ENCODE data around the gene CLDN11.

Gene CLDN11

DNA sequence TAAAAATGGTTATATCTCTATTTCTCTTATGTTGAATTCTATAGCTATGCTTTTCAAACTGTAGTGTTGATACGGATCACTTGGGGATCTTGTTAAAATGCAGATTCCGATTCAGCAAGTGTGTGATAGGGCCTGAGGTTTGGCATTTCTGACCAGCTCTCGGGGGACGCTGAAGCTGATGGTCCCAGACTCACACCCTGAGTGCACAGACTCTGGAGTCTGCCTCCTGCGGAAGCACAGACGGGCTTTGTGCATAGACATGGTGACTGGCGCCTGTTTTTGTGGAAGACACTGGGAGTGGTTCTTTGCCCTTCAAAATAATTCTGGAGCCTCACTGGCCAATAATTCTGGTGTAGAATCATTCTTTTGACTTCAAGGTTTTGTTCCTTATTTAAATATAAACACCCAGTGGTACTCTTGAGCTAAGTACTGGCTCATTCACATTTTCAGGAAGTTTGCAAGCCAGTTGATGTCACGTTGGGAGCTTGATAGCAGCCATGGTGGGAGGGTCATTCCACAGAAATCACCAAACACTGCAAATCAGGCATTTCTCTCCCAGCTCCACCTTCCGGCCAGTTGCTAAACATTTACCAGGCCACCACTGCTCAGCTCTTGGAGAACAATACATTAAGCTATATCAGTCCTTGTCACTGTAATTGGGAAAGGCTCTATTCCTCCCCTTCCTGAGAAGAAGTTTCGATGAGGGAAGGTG is 19.2 kb downstream of the CLDN11 start (continued):
- TF ChIP-seq PBX3 (CRISPR knock-in tag; IDR thresholded peaks at IDR 0.05) (no peak), SP3 (tag by site-specific recombination; IDR thresholded peaks at IDR 0.05) (no peak), ZNF513 (tag by site-specific recombination; IDR thresholded peaks at IDR 0.05) (no peak)
- TF ChIP-seq, protein P1, sequence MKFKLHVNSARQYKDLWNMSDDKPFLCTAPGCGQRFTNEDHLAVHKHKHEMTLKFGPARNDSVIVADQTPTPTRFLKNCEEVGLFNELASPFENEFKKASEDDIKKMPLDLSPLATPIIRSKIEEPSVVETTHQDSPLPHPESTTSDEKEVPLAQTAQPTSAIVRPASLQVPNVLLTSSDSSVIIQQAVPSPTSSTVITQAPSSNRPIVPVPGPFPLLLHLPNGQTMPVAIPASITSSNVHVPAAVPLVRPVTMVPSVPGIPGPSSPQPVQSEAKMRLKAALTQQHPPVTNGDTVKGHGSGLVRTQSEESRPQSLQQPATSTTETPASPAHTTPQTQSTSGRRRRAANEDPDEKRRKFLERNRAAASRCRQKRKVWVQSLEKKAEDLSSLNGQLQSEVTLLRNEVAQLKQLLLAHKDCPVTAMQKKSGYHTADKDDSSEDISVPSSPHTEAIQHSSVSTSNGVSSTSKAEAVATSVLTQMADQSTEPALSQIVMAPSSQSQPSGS (tag by site-specific recombination; IDR thresholded peaks at IDR 0.05; ENCODE audit: low read depth): no peak

GRCh38 chr3:170438836-170439235 is 20.2 kb downstream of the CLDN11 start:
- CTCF ChIA-PET: interaction anchor here (0.6 kb wide), 1 partner anchor 179 kb away, joined by 5 read pairs; no protein-coding TSS in a partner anchor

GRCh38 chr3:170440344-170440743 is 21.7 kb downstream of the CLDN11 start:
- H3K9me3 ChIP-seq (ENCODE audit: control insufficient read depth, insufficient read depth, low read depth, low read length): no peaks in the 10 kb centered on the region
- H3K36me3 ChIP-seq (ENCODE audit: control insufficient read depth in 2 of 2, insufficient read depth in 1 of 2, low read length in 2 of 2): no peaks in the 10 kb centered on the region
- no peak overlapping the region for H3K27ac ChIP-seq (ENCODE audit: extremely low read depth, low read depth, low read length)
- no peaks in the 10 kb centered on the region for H3K4me1 ChIP-seq (ENCODE audit: control insufficient read depth, insufficient read depth, low read length)
- no peak overlapping the region for H3K4me3 ChIP-seq (ENCODE audit: low read depth, low read length)
- ChIA-PET CTCF (no interaction called here), POLR2A (no interaction called here)
- no peak for TF ChIP-seq ZNF280D (tag by site-specific recombination; IDR thresholded peaks at IDR 0.05)
- TF ChIP-seq, protein P2, sequence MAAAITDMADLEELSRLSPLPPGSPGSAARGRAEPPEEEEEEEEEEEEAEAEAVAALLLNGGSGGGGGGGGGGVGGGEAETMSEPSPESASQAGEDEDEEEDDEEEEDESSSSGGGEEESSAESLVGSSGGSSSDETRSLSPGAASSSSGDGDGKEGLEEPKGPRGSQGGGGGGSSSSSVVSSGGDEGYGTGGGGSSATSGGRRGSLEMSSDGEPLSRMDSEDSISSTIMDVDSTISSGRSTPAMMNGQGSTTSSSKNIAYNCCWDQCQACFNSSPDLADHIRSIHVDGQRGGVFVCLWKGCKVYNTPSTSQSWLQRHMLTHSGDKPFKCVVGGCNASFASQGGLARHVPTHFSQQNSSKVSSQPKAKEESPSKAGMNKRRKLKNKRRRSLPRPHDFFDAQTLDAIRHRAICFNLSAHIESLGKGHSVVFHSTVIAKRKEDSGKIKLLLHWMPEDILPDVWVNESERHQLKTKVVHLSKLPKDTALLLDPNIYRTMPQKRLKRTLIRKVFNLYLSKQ (tag by site-specific recombination; IDR thresholded peaks at IDR 0.05; ENCODE audit: borderline replicate concordance): no peak
- TF ChIP-seq, protein P1 (tag by site-specific recombination; IDR thresholded peaks at IDR 0.05; ENCODE audit: low read depth): no peak

More at GRCh38 chr3:170438836-170439235, 20.2 kb downstream of the CLDN11 start:
- Histone ChIP-seq H3K9me3 (ENCODE audit: control insufficient read depth, insufficient read depth, low read depth, low read length) (no peaks in the 10 kb centered on the region), H3K4me3 (ENCODE audit: low read depth, low read length) (no peak overlapping the region), H3K27ac (ENCODE audit: extremely low read depth, low read depth, low read length) (no peak overlapping the region), H3K36me3 (ENCODE audit: control insufficient read depth in 2 of 2, insufficient read depth in 1 of 2, low read length in 2 of 2) (no peaks in the 10 kb centered on the region), H3K4me1 (ENCODE audit: control insufficient read depth, insufficient read depth, low read length) (no peaks in the 10 kb centered on the region)
- TF ChIP-seq ZNF513 (tag by site-specific recombination; IDR thresholded peaks at IDR 0.05): no peak
- no peak for TF ChIP-seq GLI2 (tag by site-specific recombination; IDR thresholded peaks at IDR 0.05; ENCODE audit: borderline replicate concordance, low read depth)
- no peak for TF ChIP-seq KLF10 (tag by site-specific recombination; IDR thresholded peaks at IDR 0.05)
- no peak for TF ChIP-seq ZNF423 (tag by site-specific recombination; IDR thresholded peaks at IDR 0.05)
- no peak for TF ChIP-seq ZBTB20 (tag by site-specific recombination; IDR thresholded peaks at IDR 0.05)
- TF ChIP-seq ZNF211 (tag by site-specific recombination; IDR thresholded peaks at IDR 0.05; ENCODE audit: low read depth): no peak
- no peak for TF ChIP-seq ZSCAN5A (tag by site-specific recombination; IDR thresholded peaks at IDR 0.05)
- no peak for TF ChIP-seq ZNF654 (tag by site-specific recombination; IDR thresholded peaks at IDR 0.05; ENCODE audit: low read depth)
- POLR2A ChIA-PET: no interaction called here

Measured in HEK293 (cell line).